Immature natural killer cell (primary cell): Measurements from ENCODE around the gene MME. TPM values are rescaled to one million over a fixed set of nuclear protein-coding genes. Genes with fewer than 3 reads are reported as not detected.

Source experiments
- DNase-seq, 3 donors: peaks; one replicate each; pipeline ENCODE4 v3.0.0; 2022; ENCODE audit warnings: mixed read lengths in 1 of 3
- H3K27ac Mint-ChIP-seq, 6 donors: one replicate each; pipeline ENCODE4 v1.8.0; 2020; ENCODE audit warnings: mixed read lengths in 6 of 6, mild to moderate bottlenecking in 5 of 6, inconsistent platforms in 4 of 6, moderate library complexity in 3 of 6
- H3K27me3 Mint-ChIP-seq, 3 donors: one replicate each; pipeline ENCODE4 v1.8.0; 2020 to 2021; ENCODE audit warnings: low read depth in 3 of 3, mild to moderate bottlenecking in 3 of 3, mixed read lengths in 3 of 3, moderate library complexity in 3 of 3, inconsistent platforms in 1 of 3
- H3K36me3 Mint-ChIP-seq, 3 donors: one replicate each; pipeline ENCODE4 v1.8.0; 2020; ENCODE audit warnings: mixed read lengths in 3 of 3, inconsistent platforms in 2 of 3, mild to moderate bottlenecking in 2 of 3
- H3K4me1 Mint-ChIP-seq, 2 donors: one replicate each; pipeline ENCODE4 v1.8.0; 2020; ENCODE audit warnings: inconsistent platforms in 2 of 2, mild to moderate bottlenecking in 2 of 2, mixed read lengths in 2 of 2, moderate library complexity in 1 of 2
- H3K4me3 Mint-ChIP-seq, 5 donors: one replicate each; pipeline ENCODE4 v1.8.0; 2020; ENCODE audit warnings: mild to moderate bottlenecking in 5 of 5, mixed read lengths in 5 of 5, inconsistent platforms in 3 of 5, moderate library complexity in 3 of 5
- H3K9me3 Mint-ChIP-seq, 6 donors: one replicate each; pipeline ENCODE4 v1.8.0; 2020; ENCODE audit warnings: mild to moderate bottlenecking in 6 of 6, mixed read lengths in 6 of 6, inconsistent platforms in 4 of 6, moderate library complexity in 3 of 6
- polyA plus RNA-seq, 3 donors: library from polyadenylated mRNA; unstranded; fragments of 300-500 nt; fragmentation: Illumina TruSeq; gene quantifications; one replicate each; pipeline ENCODE4 v1.2.3, GENCODE V29; 2021

The MME gene
- polyA plus RNA-seq, 3 donors from 2014 or later = not detected

- Mint-ChIP-seq H3K27ac (no peak overlapping the region), H3K4me3 (no peak overlapping the region), H3K27me3 (peaks cover 0 to 4% (median 0%) of the 10 kb centered on the region in 3 donors), H3K4me1 (no peaks in the 10 kb centered on the region), H3K36me3 (no peaks in the 10 kb centered on the region), H3K9me3 (peaks cover 0 to 10% (median 0%) of the 10 kb centered on the region in 6 donors)
- DNase-seq = no peak
Measured at GRCh38 chr3:155069729-155070128, 10.4 kb upstream of the MME start.

- Mint-ChIP-seq H3K36me3 (no peaks in the 10 kb centered on the region), H3K4me1 (no peaks in the 10 kb centered on the region), H3K4me3 (no peak overlapping the region), H3K27me3 (peaks cover 0 to 4% (median 0%) of the 10 kb centered on the region in 3 donors), H3K9me3 (peaks cover 0 to 10% (median 2%) of the 10 kb centered on the region in 6 donors), H3K27ac (no peak overlapping the region)
- DNase-seq = no peak
Measured at GRCh38 chr3:155070316-155070715, 9.8 kb upstream of the MME start.

GRCh38 chr3:155070932-155071387 is 9.2 kb upstream of the MME start:
- Mint-ChIP-seq H3K27ac (no peak overlapping the region), H3K4me3 (no peak overlapping the region), H3K36me3 (peaks cover 0 to 4% (median 0%) of the 10 kb centered on the region in 3 donors), H3K27me3 (peaks cover 0 to 7% (median 3%) of the 10 kb centered on the region in 3 donors), H3K4me1 (no peaks in the 10 kb centered on the region), H3K9me3 (peaks cover 3 to 10% (median 5%) of the 10 kb centered on the region in 6 donors)
- no peak for DNase-seq

GRCh38 chr3:155075200-155075599 is 4.9 kb upstream of the MME start:
- peaks cover 0 to 4% (median 0%) of the 10 kb centered on the region in 3 donors for H3K36me3 Mint-ChIP-seq
- no peak for DNase-seq
- H3K4me3 Mint-ChIP-seq = no peak overlapping the region
- H3K4me1 Mint-ChIP-seq = peaks cover 5 to 12% of the 10 kb centered on the region in 2 donors
- peaks cover 4 to 17% (median 13%) of the 10 kb centered on the region in 3 donors for H3K27me3 Mint-ChIP-seq
- H3K27ac Mint-ChIP-seq = no peak overlapping the region
- H3K9me3 Mint-ChIP-seq = peaks cover 3 to 31% (median 6%) of the 10 kb centered on the region in 6 donors

- Mint-ChIP-seq H3K4me3 (no peak overlapping the region), H3K4me1 (peaks cover 7 to 19% of the 10 kb centered on the region in 2 donors), H3K27me3 (peaks cover 7 to 20% (median 18%) of the 10 kb centered on the region in 3 donors)
Measured at GRCh38 chr3:155076888-155077287, 3.2 kb upstream of the MME start.

GRCh38 chr3:155078711-155079467 is 1.2 kb upstream of the MME start:
- Mint-ChIP-seq H3K9me3 (peaks cover 0 to 38% (median 6%) of the 10 kb centered on the region in 6 donors), H3K4me1 (peaks cover 7 to 19% of the 10 kb centered on the region in 2 donors), H3K4me3 (peak overlapping the region in 4 of 5 donors; percentile 28 to 65 (median 50)), H3K27ac (no peak overlapping the region), H3K36me3 (peaks cover 0 to 4% (median 0%) of the 10 kb centered on the region in 3 donors), H3K27me3 (peaks cover 7 to 20% (median 18%) of the 10 kb centered on the region in 3 donors)
- no peak for DNase-seq

More at GRCh38 chr3:155076888-155077287, 3.2 kb upstream of the MME start:
- peaks cover 3 to 38% (median 7%) of the 10 kb centered on the region in 6 donors for H3K9me3 Mint-ChIP-seq
- H3K36me3 Mint-ChIP-seq = peaks cover 0 to 4% (median 0%) of the 10 kb centered on the region in 3 donors
- H3K27ac Mint-ChIP-seq = no peak overlapping the region
- no peak for DNase-seq

GRCh38 chr3:155079468-155079745 is 712 bp upstream of the MME start:
- Mint-ChIP-seq H3K9me3 (peaks cover 0 to 38% (median 6%) of the 10 kb centered on the region in 6 donors), H3K36me3 (peaks cover 0 to 4% (median 0%) of the 10 kb centered on the region in 3 donors), H3K27me3 (peaks cover 7 to 18% (median 18%) of the 10 kb centered on the region in 3 donors), H3K4me1 (peaks cover 7 to 19% of the 10 kb centered on the region in 2 donors), H3K27ac (no peak overlapping the region), H3K4me3 (peak overlapping the region in 1 of 5 donors; percentile 49)
- DNase-seq = no peak

GRCh38 chr3:155080692-155081091 is 573 bp downstream of the MME start:
- Mint-ChIP-seq H3K27ac (no peak overlapping the region), H3K9me3 (peaks cover 0 to 31% (median 4%) of the 10 kb centered on the region in 6 donors), H3K4me1 (peaks cover 7 to 19% of the 10 kb centered on the region in 2 donors), H3K4me3 (peak overlapping the region; percentile 2 to 63 (median 41)), H3K36me3 (peaks cover 0 to 3% (median 0%) of the 10 kb centered on the region in 3 donors), H3K27me3 (peaks cover 6 to 18% (median 17%) of the 10 kb centered on the region in 3 donors)
- DNase-seq = no peak

GRCh38 chr3:155083313-155083905 is 3.3 kb downstream of the MME start:
- no peak for DNase-seq
- peaks cover 3 to 13% (median 7%) of the 10 kb centered on the region in 3 donors for H3K27me3 Mint-ChIP-seq
- H3K27ac Mint-ChIP-seq = no peak overlapping the region
- H3K36me3 Mint-ChIP-seq = no peaks in the 10 kb centered on the region
- no peak overlapping the region for H3K4me3 Mint-ChIP-seq
- H3K4me1 Mint-ChIP-seq = peaks cover 7 to 19% of the 10 kb centered on the region in 2 donors
- H3K9me3 Mint-ChIP-seq = peaks cover 3 to 26% (median 8%) of the 10 kb centered on the region in 6 donors

- Mint-ChIP-seq H3K4me1 (peaks cover 3 to 9% of the 10 kb centered on the region in 2 donors), H3K27me3 (peaks cover 2 to 5% (median 3%) of the 10 kb centered on the region in 3 donors), H3K9me3 (peaks cover 3 to 24% (median 7%) of the 10 kb centered on the region in 6 donors), H3K4me3 (no peak overlapping the region), H3K27ac (no peak overlapping the region), H3K36me3 (no peaks in the 10 kb centered on the region)
- DNase-seq = no peak
Measured at GRCh38 chr3:155084567-155084966, 4.4 kb downstream of the MME start.

- no peak overlapping the region for H3K27ac Mint-ChIP-seq
- H3K27me3 Mint-ChIP-seq = no peaks in the 10 kb centered on the region
- H3K4me3 Mint-ChIP-seq = no peak overlapping the region
- no peak for DNase-seq
- H3K9me3 Mint-ChIP-seq = peaks cover 0 to 18% (median 5%) of the 10 kb centered on the region in 6 donors
- no peaks in the 10 kb centered on the region for H3K4me1 Mint-ChIP-seq
- no peaks in the 10 kb centered on the region for H3K36me3 Mint-ChIP-seq
Measured at GRCh38 chr3:155086051-155086450, 5.9 kb downstream of the MME start.

GRCh38 chr3:155088706-155089345 is 8.7 kb downstream of the MME start:
- H3K36me3 Mint-ChIP-seq = no peaks in the 10 kb centered on the region
- no peaks in the 10 kb centered on the region for H3K4me1 Mint-ChIP-seq
- H3K9me3 Mint-ChIP-seq = peaks cover 0 to 18% (median 5%) of the 10 kb centered on the region in 6 donors
- H3K27ac Mint-ChIP-seq = no peak overlapping the region
- no peak overlapping the region for H3K4me3 Mint-ChIP-seq
- no peaks in the 10 kb centered on the region for H3K27me3 Mint-ChIP-seq
- no peak for DNase-seq

GRCh38 chr3:155089495-155089894 is 9.4 kb downstream of the MME start:
- H3K4me3 Mint-ChIP-seq = no peak overlapping the region
- no peak overlapping the region for H3K27ac Mint-ChIP-seq
- peaks cover 0 to 18% (median 5%) of the 10 kb centered on the region in 6 donors for H3K9me3 Mint-ChIP-seq
- no peak for DNase-seq
- no peaks in the 10 kb centered on the region for H3K4me1 Mint-ChIP-seq
- no peaks in the 10 kb centered on the region for H3K36me3 Mint-ChIP-seq
- H3K27me3 Mint-ChIP-seq = no peaks in the 10 kb centered on the region

- no peak overlapping the region for H3K4me3 Mint-ChIP-seq
- no peaks in the 10 kb centered on the region for H3K36me3 Mint-ChIP-seq
- no peak for DNase-seq
- no peaks in the 10 kb centered on the region for H3K27me3 Mint-ChIP-seq
- peaks cover 0 to 4% (median under 1%) of the 10 kb centered on the region in 6 donors for H3K9me3 Mint-ChIP-seq
- H3K4me1 Mint-ChIP-seq = no peaks in the 10 kb centered on the region
- no peak overlapping the region for H3K27ac Mint-ChIP-seq
Measured at GRCh38 chr3:155093261-155093660, 13.1 kb downstream of the MME start.
